GM12878 (cell line): ENCODE results near the gene UBE2M.

Experiments used
- CBX5 ChIP-seq: sonication (generic); IDR thresholded peaks from 2 replicates; pipeline ENCODE4 v1.6.1; 2016; ENCODE audit warnings: low read depth, moderate library complexity, mild to moderate bottlenecking, inconsistent platforms
- EP300 ChIP-seq, 2 experiments: fragments of 150-350 bp in 1 of 2; IDR thresholded peaks; 2 replicates each; pipeline ENCODE4 v1.6.1; 2011 to 2012; ENCODE audit warnings: low read depth in 2 of 2, low read length in 2 of 2, borderline replicate concordance in 1 of 2, improper control_type of control experiment in 1 of 2, inconsistent platforms in 1 of 2; ENCODE audit not compliant: control insufficient read depth in 1 of 2
- EZH2 ChIP-seq: IDR thresholded peaks from 2 replicates; pipeline ENCODE4 v1.6.1; 2012; ENCODE audit warnings: low read depth, mild to moderate bottlenecking, control low read depth, inconsistent platforms, low read length, borderline replicate concordance; ENCODE audit not compliant: control insufficient read depth
- MXI1 ChIP-seq: fragments of 150-350 bp; IDR thresholded peaks from 2 replicates; pipeline ENCODE4 v1.6.1; 2011; ENCODE audit warnings: low read depth, mild to moderate bottlenecking, inconsistent platforms, low read length, improper control_type of control experiment
- NR2C2 ChIP-seq: IDR thresholded peaks from 2 replicates; pipeline ENCODE4 v1.6.1; 2011; ENCODE audit warnings: borderline replicate concordance, low read depth; ENCODE audit not compliant: control insufficient read depth, insufficient read length
- RCOR1 ChIP-seq: conservative IDR thresholded peaks from 2 replicates; pipeline ENCODE4 v1.6.1; 2012; ENCODE audit warnings: low read depth, low read length, improper control_type of control experiment
- SIN3A ChIP-seq: IDR thresholded peaks from 2 replicates; pipeline ENCODE4 v1.6.1; 2012; ENCODE audit warnings: low read depth, low read length, improper control_type of control experiment
- TAF1 ChIP-seq: IDR thresholded peaks from 2 replicates; pipeline ENCODE4 v1.6.1; 2011; ENCODE audit warnings: mild to moderate bottlenecking, low read depth, low read length, borderline replicate concordance
- YY1 ChIP-seq: IDR thresholded peaks from 2 replicates; pipeline ENCODE4 v1.6.1; 2011; ENCODE audit warnings: low read depth, mild to moderate bottlenecking, low read length

- TF ChIP-seq TAF1 (peak; percentile 96), SIN3A (peak; percentile 89), RCOR1 (0 out of 2 replicates have a peak, but pooled peaks have one; percentile 90), EZH2 (no peak), YY1 (peak; percentile 96), CBX5 (peak; percentile 92), NR2C2 (no peak), EP300 (IDR thresholded peaks at IDR 0.05; ENCODE audit: borderline replicate concordance in 1 of 2, control insufficient read depth in 1 of 2, low read depth in 2 of 2, low read length in 2 of 2) (peak in 1 of 2 experiments; percentile 20; a peak in 1 of 4 replicates), MXI1 (peak; percentile 92)
Measured at GRCh38 chr19:58519355-58520256, 38.8 kb downstream of the UBE2M start, which contains the start of gene ZBTB45.
